HepG2 (cell line): ENCODE results near the gene TBC1D22A. TPM values are rescaled to one million over a fixed set of nuclear protein-coding genes. Genes with fewer than 3 reads are reported as not detected.
A peak's percentile ranks its signal among the peaks of the same experiment; 100 is the strongest.

Experiments
- ATAD3A ChIP-seq: sonication (generic); formaldehyde crosslinking; IDR thresholded peaks from 2 replicates; pipeline ENCODE4 v1.4.0; 2020; ENCODE audit warnings: missing genetic modification reagents
- DR1 ChIP-seq: sonication (generic); formaldehyde crosslinking; IDR thresholded peaks from 2 replicates; pipeline ENCODE4 v1.8.0; 2021; ENCODE audit warnings: mild to moderate bottlenecking, missing genetic modification reagents, inconsistent platforms
- FOSL1 ChIP-seq: sonication (generic); formaldehyde crosslinking; IDR thresholded peaks from 2 replicates; pipeline ENCODE4 v1.9.0; 2021; ENCODE audit warnings: missing genetic modification reagents, borderline replicate concordance
- GPN1 ChIP-seq: sonication (generic); formaldehyde crosslinking; IDR thresholded peaks from 2 replicates; pipeline ENCODE4 v1.5.1; 2020; ENCODE audit warnings: missing genetic modification reagents, borderline replicate concordance
- NPAS2 ChIP-seq: sonication (generic); formaldehyde crosslinking; IDR thresholded peaks from 2 replicates; pipeline ENCODE4 v1.8.0; 2022; ENCODE audit warnings: mild to moderate bottlenecking, missing genetic modification reagents, borderline replicate concordance
- NR2F1 ChIP-seq, 2 experiments: fragments of 450-650 bp in 1 of 2; formaldehyde crosslinking in 1 of 2; IDR thresholded peaks; 2 replicates each; pipeline versions ENCODE4 v1.5.0 to v1.6.1; 2016 to 2020; ENCODE audit warnings: mild to moderate bottlenecking in 1 of 2, missing compliant biosample characterization in 1 of 2, missing genetic modification reagents in 1 of 2, moderate library complexity in 1 of 2
- ONECUT2 ChIP-seq: sonication (generic); formaldehyde crosslinking; IDR thresholded peaks from 2 replicates; pipeline ENCODE4 v1.4.0; 2020; ENCODE audit warnings: missing genetic modification reagents
- PCBP2 ChIP-seq: fragments of 200-400 bp; formaldehyde crosslinking; optimal IDR thresholded peaks from 2 replicates; pipeline ENCODE3; 2018; ENCODE audit warnings: low read length, low read depth; ENCODE audit not compliant: poor library complexity, severe bottlenecking
- RBM22 ChIP-seq: fragments of 200-400 bp; formaldehyde crosslinking; optimal IDR thresholded peaks from 2 replicates; pipeline ENCODE3; 2017; ENCODE audit warnings: mild to moderate bottlenecking, low read length, moderate library complexity
- REXO4 ChIP-seq: sonication (generic); formaldehyde crosslinking; IDR thresholded peaks from 2 replicates; pipeline ENCODE4 v1.8.0; 2022; ENCODE audit warnings: missing genetic modification reagents, mild to moderate bottlenecking, borderline replicate concordance
- SMAD3 ChIP-seq: sonication (generic); formaldehyde crosslinking; IDR thresholded peaks from 2 replicates; pipeline ENCODE4 v1.4.0; 2020; ENCODE audit warnings: missing genetic modification reagents
- SNAI1 ChIP-seq: sonication (generic); formaldehyde crosslinking; IDR thresholded peaks from 2 replicates; pipeline ENCODE4 v1.5.0; 2020; ENCODE audit warnings: mild to moderate bottlenecking, missing genetic modification reagents, borderline replicate concordance
- THAP8 ChIP-seq: sonication (generic); formaldehyde crosslinking; IDR thresholded peaks from 2 replicates; pipeline ENCODE4 v1.5.1; 2020; ENCODE audit warnings: missing genetic modification reagents, mild to moderate bottlenecking, borderline replicate concordance
- TOPORS ChIP-seq: sonication (generic); formaldehyde crosslinking; IDR thresholded peaks from 2 replicates; pipeline ENCODE4 v1.8.0; 2023; ENCODE audit warnings: mild to moderate bottlenecking, missing genetic modification reagents
- ZBTB33 ChIP-seq: sonication (generic); formaldehyde crosslinking; IDR thresholded peaks from 2 replicates; pipeline ENCODE4 v1.4.0; 2020; ENCODE audit warnings: missing genetic modification reagents
- ZC3H4 ChIP-seq: sonication (generic); formaldehyde crosslinking; IDR thresholded peaks from 2 replicates; pipeline ENCODE4 v1.4.0; 2020; ENCODE audit warnings: missing genetic modification reagents, borderline replicate concordance
- ZNF260 ChIP-seq: sonication (generic); formaldehyde crosslinking; IDR thresholded peaks from 2 replicates; pipeline ENCODE4 v1.4.0; 2020; ENCODE audit warnings: missing genetic modification reagents, low read depth, mild to moderate bottlenecking, borderline replicate concordance
- ZNF383 ChIP-seq: sonication (generic); formaldehyde crosslinking; IDR thresholded peaks from 2 replicates; pipeline ENCODE4 v1.4.0; 2020; ENCODE audit warnings: missing genetic modification reagents, mild to moderate bottlenecking, borderline replicate concordance
- ZNF550 ChIP-seq: sonication (generic); formaldehyde crosslinking; IDR thresholded peaks from 2 replicates; pipeline ENCODE4 v1.4.0; 2020; ENCODE audit warnings: mild to moderate bottlenecking, missing genetic modification reagents, borderline replicate concordance
- ZNF615 ChIP-seq: sonication (generic); formaldehyde crosslinking; IDR thresholded peaks from 2 replicates; pipeline ENCODE4 v1.5.0; 2020; ENCODE audit warnings: mild to moderate bottlenecking, missing genetic modification reagents, borderline replicate concordance
- ZNF713 ChIP-seq: sonication (generic); formaldehyde crosslinking; IDR thresholded peaks from 2 replicates; pipeline ENCODE4 v1.4.0; 2020; ENCODE audit warnings: mild to moderate bottlenecking, missing genetic modification reagents
- ZNF780A ChIP-seq: sonication (generic); formaldehyde crosslinking; IDR thresholded peaks from 2 replicates; pipeline ENCODE4 v1.8.0; 2022; ENCODE audit warnings: mild to moderate bottlenecking, missing genetic modification reagents, moderate library complexity
- polyA plus RNA-seq, 8 experiments: library from polyadenylated mRNA; depleted of rRNA in 3 of 8; stranded (reverse) in 7 of 8; unstranded in 1 of 8; fragments of >200 nt; fragmentation: Illumina TruSeq in 4 of 8; extraction: Trizol in 4 of 8; gene quantifications; 2 replicates each; pipeline versions ENCODE4 v1.2.1 to v1.2.3, GENCODE V29; 2011 to 2016; ENCODE audit warnings: low read depth in 4 of 8, missing spikeins in 1 of 8, mixed read lengths in 1 of 8; ENCODE audit not compliant: insufficient read depth in 1 of 8
- total RNA-seq, 5 experiments: library from RNA; depleted of rRNA; stranded (reverse); fragments of >200 nt; fragmentation: Illumina TruSeq; extraction: Trizol; gene quantifications; 2 replicates each; pipeline ENCODE4 v1.2.3, GENCODE V29; 2016; ENCODE audit warnings: low read depth in 1 of 5
- TF ChIP-seq, protein P1 (sequence below): sonication (generic); formaldehyde crosslinking; IDR thresholded peaks from 2 replicates; pipeline ENCODE4 v1.4.0; 2020; ENCODE audit warnings: missing genetic modification reagents, borderline replicate concordance

Gene TBC1D22A
- total and polyA plus RNA-seq, 2 of the 13 experiments (the other 11 are each of a cell fraction or from before 2014, with no cell fraction given): 17.3 to 18.0 TPM

DNA sequence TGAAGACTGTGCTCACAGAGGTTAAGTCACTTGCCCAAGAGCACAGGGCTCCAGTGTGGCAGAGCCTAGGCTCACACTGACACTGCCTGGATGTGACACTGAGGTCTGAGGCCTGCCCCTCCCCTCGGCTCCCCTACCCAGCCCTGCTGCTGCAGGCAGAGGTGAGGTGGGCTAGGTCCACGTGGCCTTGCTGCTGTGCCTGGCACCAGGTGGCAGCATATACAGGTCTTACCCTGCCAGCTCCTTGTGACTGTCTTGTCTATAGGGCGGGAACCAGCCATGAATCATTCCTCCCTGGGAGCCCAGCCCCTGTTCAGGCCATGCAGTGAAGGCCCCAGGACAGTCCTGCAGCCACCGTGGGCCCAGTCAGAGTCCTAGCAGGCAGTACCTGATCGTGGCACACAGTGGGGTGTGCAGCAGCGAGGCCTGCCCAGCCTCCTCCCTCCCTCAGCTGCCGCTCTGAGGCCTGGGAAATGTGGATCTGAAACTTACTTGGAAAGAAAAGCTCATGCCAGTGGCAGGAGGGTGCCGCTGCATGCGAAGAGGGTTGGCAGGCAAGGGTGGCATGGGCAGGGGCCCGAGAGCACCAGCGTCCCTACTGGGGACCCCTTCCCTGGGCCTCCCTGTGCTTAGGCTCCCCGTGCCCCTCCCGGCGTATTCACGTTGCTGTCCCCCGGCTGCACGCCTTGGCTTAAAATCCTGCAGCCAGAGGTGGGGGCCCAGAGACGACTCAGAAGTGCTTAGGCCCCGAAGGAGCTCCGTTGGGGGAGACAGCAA lies 23.2 kb upstream of the TBC1D22A start (continued):
- TF ChIP-seq, protein P1, sequence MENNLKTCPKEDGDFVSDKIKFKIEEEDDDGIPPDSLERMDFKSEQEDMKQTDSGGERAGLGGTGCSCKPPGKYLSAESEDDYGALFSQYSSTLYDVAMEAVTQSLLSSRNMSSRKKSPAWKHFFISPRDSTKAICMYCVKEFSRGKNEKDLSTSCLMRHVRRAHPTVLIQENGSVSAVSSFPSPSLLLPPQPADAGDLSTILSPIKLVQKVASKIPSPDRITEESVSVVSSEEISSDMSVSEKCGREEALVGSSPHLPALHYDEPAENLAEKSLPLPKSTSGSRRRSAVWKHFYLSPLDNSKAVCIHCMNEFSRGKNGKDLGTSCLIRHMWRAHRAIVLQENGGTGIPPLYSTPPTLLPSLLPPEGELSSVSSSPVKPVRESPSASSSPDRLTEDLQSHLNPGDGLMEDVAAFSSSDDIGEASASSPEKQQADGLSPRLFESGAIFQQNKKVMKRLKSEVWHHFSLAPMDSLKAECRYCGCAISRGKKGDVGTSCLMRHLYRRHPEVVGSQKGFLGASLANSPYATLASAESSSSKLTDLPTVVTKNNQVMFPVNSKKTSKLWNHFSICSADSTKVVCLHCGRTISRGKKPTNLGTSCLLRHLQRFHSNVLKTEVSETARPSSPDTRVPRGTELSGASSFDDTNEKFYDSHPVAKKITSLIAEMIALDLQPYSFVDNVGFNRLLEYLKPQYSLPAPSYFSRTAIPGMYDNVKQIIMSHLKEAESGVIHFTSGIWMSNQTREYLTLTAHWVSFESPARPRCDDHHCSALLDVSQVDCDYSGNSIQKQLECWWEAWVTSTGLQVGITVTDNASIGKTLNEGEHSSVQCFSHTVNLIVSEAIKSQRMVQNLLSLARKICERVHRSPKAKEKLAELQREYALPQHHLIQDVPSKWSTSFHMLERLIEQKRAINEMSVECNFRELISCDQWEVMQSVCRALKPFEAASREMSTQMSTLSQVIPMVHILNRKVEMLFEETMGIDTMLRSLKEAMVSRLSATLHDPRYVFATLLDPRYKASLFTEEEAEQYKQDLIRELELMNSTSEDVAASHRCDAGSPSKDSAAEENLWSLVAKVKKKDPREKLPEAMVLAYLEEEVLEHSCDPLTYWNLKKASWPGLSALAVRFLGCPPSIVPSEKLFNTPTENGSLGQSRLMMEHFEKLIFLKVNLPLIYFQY (CRISPR knock-in tag): no peak
- TF ChIP-seq ATAD3A (CRISPR knock-in tag) (no peak), ZNF713 (no peak), TOPORS (0 out of 2 replicates have a peak, but pooled peaks have one; percentile 23), NPAS2 (no peak), ZBTB33 (CRISPR knock-in tag) (peak; percentile 24; the same call in 1 of the 2 replicates), THAP8 (CRISPR knock-in tag) (no peak), ZNF383 (CRISPR knock-in tag) (no peak), SNAI1 (no peak), ONECUT2 (no peak), FOSL1 (CRISPR knock-in tag) (no peak), REXO4 (no peak), NR2F1 (CRISPR knock-in tag; IDR thresholded peaks at IDR 0.05) (no peak), ZNF615 (no peak), DR1 (CRISPR knock-in tag) (0 out of 2 replicates have a peak, but pooled peaks have one; percentile 12), PCBP2 (no peak), GPN1 (CRISPR knock-in tag) (no peak), SMAD3 (no peak; the same call in 1 of the 2 replicates), ZNF550 (CRISPR knock-in tag) (no peak), ZNF260 (CRISPR knock-in tag) (no peak), ZC3H4 (CRISPR knock-in tag) (0 out of 2 replicates have a peak, but pooled peaks have one; percentile 27), ZNF780A (no peak), RBM22 (no peak)
